GM12878 (cell line): ENCODE data around the gene ACTBL2. TPM values are rescaled to one million over a fixed set of nuclear protein-coding genes. Genes with fewer than 3 reads are reported as not detected.

Source experiments
- ATAC-seq: fragments of 200-7000 bp; cut with Tn5 transposase; 3 replicates; pipeline ENCODE4 v1.9.1; 2020; ENCODE audit warnings: mild to moderate bottlenecking, moderate library complexity
- BruUV-seq: library from RNA; stranded (reverse); fragments of 400-500 nt; replicated peaks from 2 replicates; lab custom pipeline; 2021; lab: Mats Ljungman, UMichigan
- CTCF ChIA-PET: fragments of 300-600 bp; sonication (Branson Sonifier 250); formaldehyde crosslinking; extraction: SDS; loops from one replicate; lab custom pipeline; 2021; ENCODE audit warnings: inconsistent platforms; lab: Yijun Ruan, JAX
- POLR2A ChIA-PET: fragments of 350-600 bp; formaldehyde crosslinking; extraction: SDS; loops from one replicate; lab custom pipeline; 2021; ENCODE audit warnings: inconsistent platforms; lab: Charles Lee
- RAD21 ChIA-PET: fragments of 300-600 bp; sonication (Branson Sonifier 250); formaldehyde crosslinking; loops from one replicate; lab custom pipeline; 2023; ENCODE audit warnings: antibody characterized with exemption; ENCODE audit not compliant: unreplicated experiment; lab: Charles Lee
- SMC1A ChIA-PET: fragments of 300-600 bp; sonication (Branson Sonifier 250); formaldehyde crosslinking; loops from one replicate; lab custom pipeline; 2023; ENCODE audit not compliant: unreplicated experiment, uncharacterized antibody; lab: Charles Lee
- DNase-seq: peaks from one replicate; pipeline ENCODE4 v3.0.0-alpha.2; 2011; ENCODE audit warnings: low read depth, low spot score
- FAIRE-seq: peaks from 3 replicates; lab custom pipeline; 2011; peaks lifted over from hg19 to GRCh38; lab: Jason Lieb, UNC
- H2AFZ ChIP-seq: 2 replicates; pipeline ENCODE4 v1.6.0; 2011; ENCODE audit warnings: low read depth, low read length, control low read depth; ENCODE audit not compliant: control insufficient read depth
- H3K27ac ChIP-seq: 2 replicates; pipeline ENCODE4 v1.5.1; 2011; ENCODE audit warnings: control low read depth; ENCODE audit not compliant: control insufficient read depth, insufficient read depth
- H3K27me3 ChIP-seq, 2 experiments: replicated peaks in 1 of 2; 2 replicates each; pipeline versions ENCODE4 v1.6.0 to v1.6.1; 2011; ENCODE audit warnings: low read length in 1 of 2; ENCODE audit not compliant: control insufficient read depth in 2 of 2, insufficient read depth in 2 of 2
- H3K36me3 ChIP-seq, 2 experiments: 2 replicates each; pipeline ENCODE4 v1.5.1; 2011; ENCODE audit warnings: low read length in 1 of 2; ENCODE audit not compliant: control insufficient read depth in 2 of 2, insufficient read depth in 2 of 2
- H3K4me1 ChIP-seq: 2 replicates; pipeline ENCODE4 v1.6.1; 2011; ENCODE audit warnings: mild to moderate bottlenecking, low read length, moderate library complexity, mixed read lengths; ENCODE audit not compliant: control insufficient read depth, insufficient read depth
- H3K4me2 ChIP-seq: 2 replicates; pipeline ENCODE4 v1.6.0; 2011; ENCODE audit warnings: control low read depth; ENCODE audit not compliant: control insufficient read depth, insufficient read depth
- H3K4me3 ChIP-seq: fragments of 200-600 bp; sonication (generic); 2 replicates; pipeline ENCODE4 v1.5.1; 2016
- H3K79me2 ChIP-seq: 2 replicates; pipeline ENCODE4 v1.6.0; 2011; ENCODE audit warnings: low read length; ENCODE audit not compliant: control insufficient read depth, insufficient read depth
- H3K9ac ChIP-seq: 2 replicates; pipeline ENCODE4 v1.8.0; 2011; ENCODE audit warnings: low read length, control low read depth, mixed read lengths; ENCODE audit not compliant: control insufficient read depth, insufficient read depth
- H3K9me3 ChIP-seq: replicated peaks from 3 replicates; pipeline ENCODE4 v1.5.1; 2011; ENCODE audit warnings: mild to moderate bottlenecking, low read length; ENCODE audit not compliant: control insufficient read depth, insufficient read depth
- H4K20me1 ChIP-seq: 2 replicates; pipeline ENCODE4 v1.6.0; 2011; ENCODE audit not compliant: control insufficient read depth, insufficient read depth
- FOS ChIP-seq: IDR thresholded peaks from 3 replicates; pipeline ENCODE4 v1.6.1; 2011; ENCODE audit warnings: borderline replicate concordance; ENCODE audit not compliant: insufficient read length; ENCODE audit errors: extremely low read depth
- IKZF1 ChIP-seq: fragments of 450-650 bp; conservative IDR thresholded peaks from 2 replicates; pipeline ENCODE4 v1.6.1; 2017; ENCODE audit warnings: antibody characterized with exemption, mild to moderate bottlenecking
- MEF2B ChIP-seq: fragments of 450-650 bp; IDR thresholded peaks from 2 replicates; pipeline ENCODE4 v1.6.1; 2018; ENCODE audit warnings: mild to moderate bottlenecking, moderate library complexity; ENCODE audit not compliant: partially characterized antibody, poor library complexity, severe bottlenecking
- NFIC ChIP-seq: IDR thresholded peaks from 2 replicates; pipeline ENCODE4 v1.6.1; 2012; ENCODE audit warnings: low read depth, mild to moderate bottlenecking, inconsistent platforms, low read length, moderate library complexity
- PAX5 ChIP-seq: IDR thresholded peaks from 2 replicates; pipeline ENCODE4 v1.6.1; 2011; ENCODE audit warnings: low read depth, low read length, borderline replicate concordance
- RAD51 ChIP-seq: fragments of 450-650 bp; IDR thresholded peaks from 2 replicates; pipeline ENCODE4 v1.6.1; 2016; ENCODE audit warnings: moderate library complexity, mild to moderate bottlenecking, inconsistent platforms
- SRF ChIP-seq, 2 experiments: IDR thresholded peaks; 2 replicates each; pipeline ENCODE4 v1.6.1; 2011; ENCODE audit warnings: low read depth in 2 of 2, low read length in 2 of 2, mild to moderate bottlenecking in 1 of 2, moderate library complexity in 1 of 2
- YY1 ChIP-seq: IDR thresholded peaks from 2 replicates; pipeline ENCODE4 v1.6.1; 2011; ENCODE audit warnings: low read depth, mild to moderate bottlenecking, low read length
- ZNF384 ChIP-seq: IDR thresholded peaks from 2 replicates; pipeline ENCODE4 v1.6.1; 2012; ENCODE audit warnings: low read depth, mild to moderate bottlenecking, low read length, improper control_type of control experiment, borderline replicate concordance
- WGBS: methylation state at CpG from one replicate; pipeline ENCODE4 v1.1.6; 2016; ENCODE audit warnings: low lambda C conversion rate; ENCODE audit not compliant: insufficient replicate concordance, insufficient coverage; ENCODE audit errors: missing lambda C conversion rate; 5-methylcytosine and 5-hydroxymethylcytosine counted together
- in situ Hi-C: fragments of 300-500 bp; cut with MboI; formaldehyde crosslinking; loops from 9 replicates; pipeline ENCODE4 v1.14.3; 2018; ENCODE audit warnings: mixed read lengths
- intact Hi-C: fragments of 100-400 bp; cut with micrococcal nuclease; formaldehyde crosslinking; loops from one replicate; pipeline ENCODE4 v1.14.2; 2022; ENCODE audit not compliant: unreplicated experiment
- polyA plus RNA-seq, 11 experiments: library from polyadenylated mRNA; depleted of rRNA in 4 of 11; unstranded in 6 of 11; stranded (reverse) in 5 of 11; fragments of >200 nt; fragmentation: Nextera tagmentation in 4 of 11; fragmentation: Illumina TruSeq in 1 of 11; extraction: Ambion mirVana in 4 of 11; extraction: Trizol in 1 of 11; gene quantifications; 1 replicate in 1 of 11; 2 replicates in 10 of 11; pipeline versions ENCODE4 v1.2.1 to v1.2.3, GENCODE V29; 2011 to 2016; ENCODE audit warnings: inconsistent platforms in 2 of 11, missing spikeins in 2 of 11, low read depth in 1 of 11
- total RNA-seq, 4 experiments: library from RNA; depleted of rRNA in 3 of 4; stranded (reverse); fragments of >200 nt in 3 of 4; fragmentation: Illumina TruSeq in 1 of 4; extraction: Trizol in 1 of 4; gene quantifications; 2 replicates each; pipeline versions ENCODE4 v1.2.1 to v1.2.3, GENCODE V29; 2013 to 2021
- TF ChIP-seq, protein P1 (sequence below): fragments of 450-650 bp; IDR thresholded peaks from 2 replicates; pipeline ENCODE4 v1.6.1; 2014; ENCODE audit warnings: mild to moderate bottlenecking
- TF ChIP-seq, protein P2 (sequence below): fragments of 450-650 bp; formaldehyde crosslinking; IDR thresholded peaks from 2 replicates; pipeline ENCODE4 v1.5.0; 2022; ENCODE audit warnings: mild to moderate bottlenecking, missing genetic modification characterization

ACTBL2 gene
- total and polyA plus RNA-seq, 10 of the 15 experiments (the other 5 are each of a cell fraction or from before 2014, with no cell fraction given), result 0.04 to 0.06 (median 0.04) TPM; not detected in 7

DNA sequence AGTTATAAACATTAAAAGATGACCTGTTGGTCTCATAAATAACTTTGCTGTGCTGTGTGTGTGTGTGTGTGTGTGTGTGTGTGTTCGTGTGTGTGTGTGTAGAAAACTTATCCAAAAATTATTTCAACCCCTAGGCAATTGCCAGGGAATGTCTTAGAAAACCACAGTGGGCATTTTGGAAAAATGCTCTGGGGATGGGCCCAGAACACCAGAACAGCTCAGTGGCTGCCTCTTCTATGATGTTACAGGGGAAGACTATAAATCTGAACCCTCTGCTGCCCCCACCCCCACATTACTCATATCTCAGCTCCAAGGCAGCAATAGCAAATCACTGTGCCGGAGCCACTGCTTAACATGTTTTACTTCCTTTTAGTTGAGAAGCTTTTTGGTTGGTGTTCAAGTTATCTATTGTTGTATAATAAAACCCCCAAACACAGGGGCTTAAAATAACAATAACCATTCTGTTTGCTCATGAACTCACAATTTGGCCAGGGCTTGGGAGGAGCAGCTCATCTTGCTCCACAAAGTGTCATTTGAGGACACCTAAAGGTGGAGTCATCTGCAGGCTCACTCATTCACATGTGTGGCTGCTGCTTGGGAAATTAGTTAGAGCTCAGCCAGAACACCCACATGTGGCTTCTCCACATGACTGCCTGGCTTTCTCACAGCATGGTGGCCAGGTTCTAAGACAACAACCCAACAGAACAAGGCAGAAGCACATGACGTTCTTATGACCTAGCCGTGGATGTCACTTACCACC lies 40.4 kb downstream of the ACTBL2 start:
- CTCF ChIA-PET, result interaction anchor here (0.9 to 1.7 kb wide), 5 partner anchors 49 to 1019 kb away, joined by 3 to 5 read pairs (median 4); no protein-coding TSS in a partner anchor
- ATAC-seq, result no peak
- H2AFZ ChIP-seq, result no peak overlapping the region

DNA sequence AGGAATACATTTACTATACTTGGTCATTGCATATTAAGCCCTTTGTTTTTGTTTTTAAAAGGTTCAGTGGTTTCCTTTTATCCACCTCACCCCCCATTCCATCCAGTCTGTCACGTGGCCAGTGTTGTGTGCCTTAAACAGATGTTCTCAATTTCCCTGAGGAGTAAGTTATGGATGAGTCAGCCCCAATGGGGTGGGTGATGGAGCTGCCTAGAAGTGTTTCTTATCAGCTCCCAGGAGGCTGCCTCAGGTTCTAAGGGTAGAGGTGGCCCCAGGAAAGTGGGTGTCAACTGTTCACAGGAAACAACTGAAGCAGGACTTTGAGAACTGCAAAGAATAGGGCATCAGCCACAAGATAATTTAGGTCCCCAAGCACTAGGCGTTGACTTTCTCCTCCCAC lies 41.1 kb downstream of the ACTBL2 start:
- Histone ChIP-seq H3K4me1 (no peaks in the 10 kb centered on the region; the same call in 1 of the 2 replicates), H3K79me2 (no peaks in the 10 kb centered on the region), H3K9ac (no peak overlapping the region), H3K27me3 (peaks cover 0 to 5% of the 10 kb centered on the region in 2 experiments; a peak in 1 of 4 replicates), H3K9me3 (no peaks in the 10 kb centered on the region), H3K4me2 (no peak overlapping the region), H3K36me3 (no peaks in the 10 kb centered on the region), H3K4me3 (no peak overlapping the region), H3K27ac (no peak overlapping the region), H4K20me1 (no peaks in the 10 kb centered on the region), H2AFZ (no peak overlapping the region)
- RAD21 ChIA-PET, result interaction anchor here (0.8 to 2.1 kb wide), 5 partner anchors 12 to 142 kb away, joined by 3 to 11 read pairs (median 5); no protein-coding TSS in a partner anchor
- in situ Hi-C loops, result no loop called here
- POLR2A ChIA-PET, result interaction anchor here (0.8 kb wide), 1 partner anchor 97 kb away, joined by 3 read pairs; no protein-coding TSS in a partner anchor
- no peak for DNase-seq
- no peak for ATAC-seq
- CTCF ChIA-PET, result interaction anchor here (0.9 to 1.7 kb wide), 6 partner anchors 50 to 1020 kb away, joined by 3 to 5 read pairs (median 4); no protein-coding TSS in a partner anchor
- FAIRE-seq, result no peak
- WGBS, result 4% methylated on average over 2 of the region's 2 CpGs
- intact Hi-C loops, result no loop called here
- no TSS peak for BruUV-seq
- SMC1A ChIA-PET, result interaction anchor here (0.8 to 2.3 kb wide), 7 partner anchors 10 to 142 kb away, joined by 3 to 14 read pairs (median 5); no protein-coding TSS in a partner anchor
- TF ChIP-seq FOS (no peak), IKZF1 (peak; percentile 47; the same call in 1 of the 2 replicates), YY1 (no peak), PAX5 (no peak), ZNF384 (no peak), SRF (IDR thresholded peaks at IDR 0.05; ENCODE audit: low read depth in 2 of 2, low read length in 2 of 2) (no peak), MEF2B (peak; percentile 83)
- TF ChIP-seq, protein P1, sequence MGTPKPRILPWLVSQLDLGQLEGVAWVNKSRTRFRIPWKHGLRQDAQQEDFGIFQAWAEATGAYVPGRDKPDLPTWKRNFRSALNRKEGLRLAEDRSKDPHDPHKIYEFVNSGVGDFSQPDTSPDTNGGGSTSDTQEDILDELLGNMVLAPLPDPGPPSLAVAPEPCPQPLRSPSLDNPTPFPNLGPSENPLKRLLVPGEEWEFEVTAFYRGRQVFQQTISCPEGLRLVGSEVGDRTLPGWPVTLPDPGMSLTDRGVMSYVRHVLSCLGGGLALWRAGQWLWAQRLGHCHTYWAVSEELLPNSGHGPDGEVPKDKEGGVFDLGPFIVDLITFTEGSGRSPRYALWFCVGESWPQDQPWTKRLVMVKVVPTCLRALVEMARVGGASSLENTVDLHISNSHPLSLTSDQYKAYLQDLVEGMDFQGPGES, result no peak
- TF ChIP-seq, protein P2, sequence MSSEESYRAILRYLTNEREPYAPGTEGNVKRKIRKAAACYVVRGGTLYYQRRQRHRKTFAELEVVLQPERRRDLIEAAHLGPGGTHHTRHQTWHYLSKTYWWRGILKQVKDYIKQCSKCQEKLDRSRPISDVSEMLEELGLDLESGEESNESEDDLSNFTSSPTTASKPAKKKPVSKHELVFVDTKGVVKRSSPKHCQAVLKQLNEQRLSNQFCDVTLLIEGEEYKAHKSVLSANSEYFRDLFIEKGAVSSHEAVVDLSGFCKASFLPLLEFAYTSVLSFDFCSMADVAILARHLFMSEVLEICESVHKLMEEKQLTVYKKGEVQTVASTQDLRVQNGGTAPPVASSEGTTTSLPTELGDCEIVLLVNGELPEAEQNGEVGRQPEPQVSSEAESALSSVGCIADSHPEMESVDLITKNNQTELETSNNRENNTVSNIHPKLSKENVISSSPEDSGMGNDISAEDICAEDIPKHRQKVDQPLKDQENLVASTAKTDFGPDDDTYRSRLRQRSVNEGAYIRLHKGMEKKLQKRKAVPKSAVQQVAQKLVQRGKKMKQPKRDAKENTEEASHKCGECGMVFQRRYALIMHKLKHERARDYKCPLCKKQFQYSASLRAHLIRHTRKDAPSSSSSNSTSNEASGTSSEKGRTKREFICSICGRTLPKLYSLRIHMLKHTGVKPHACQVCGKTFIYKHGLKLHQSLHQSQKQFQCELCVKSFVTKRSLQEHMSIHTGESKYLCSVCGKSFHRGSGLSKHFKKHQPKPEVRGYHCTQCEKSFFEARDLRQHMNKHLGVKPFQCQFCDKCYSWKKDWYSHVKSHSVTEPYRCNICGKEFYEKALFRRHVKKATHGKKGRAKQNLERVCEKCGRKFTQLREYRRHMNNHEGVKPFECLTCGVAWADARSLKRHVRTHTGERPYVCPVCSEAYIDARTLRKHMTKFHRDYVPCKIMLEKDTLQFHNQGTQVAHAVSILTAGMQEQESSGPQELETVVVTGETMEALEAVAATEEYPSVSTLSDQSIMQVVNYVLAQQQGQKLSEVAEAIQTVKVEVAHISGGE (CRISPR knock-in tag), result no peak

More for the DNA sequence above, 40.4 kb downstream of the ACTBL2 start:
- ChIA-PET SMC1A (interaction anchor here (0.7 to 2.3 kb wide), 12 partner anchors 9 to 324 kb away, joined by 3 to 14 read pairs (median 3); no protein-coding TSS in a partner anchor), POLR2A (interaction anchor here (0.8 kb wide), 1 partner anchor 98 kb away, joined by 3 read pairs; no protein-coding TSS in a partner anchor), RAD21 (interaction anchor here (0.8 to 2.1 kb wide), 6 partner anchors 11 to 143 kb away, joined by 3 to 11 read pairs (median 4); no protein-coding TSS in a partner anchor)
- TF ChIP-seq RAD51 (0 out of 2 replicates have a peak, but pooled peaks have one; percentile 55), NFIC (no peak)
- Histone ChIP-seq H3K27me3 (peaks cover 0 to 3% of the 10 kb centered on the region in 2 experiments; a peak in 1 of 4 replicates), H3K36me3 (no peaks in the 10 kb centered on the region), H3K9me3 (no peaks in the 10 kb centered on the region), H3K79me2 (no peaks in the 10 kb centered on the region), H3K4me2 (no peak overlapping the region), H3K27ac (no peak overlapping the region), H3K4me1 (no peaks in the 10 kb centered on the region; the same call in 1 of the 2 replicates), H4K20me1 (no peaks in the 10 kb centered on the region), H3K4me3 (no peak overlapping the region), H3K9ac (no peak overlapping the region)
- 20% methylated on average over 4 of the region's 4 CpGs for WGBS
- no peak for DNase-seq
- intact Hi-C loops, result no loop called here
- BruUV-seq, result no TSS peak
- in situ Hi-C loops, result no loop called here
- no peak for FAIRE-seq
